Lower lobe of right lung (tissue), 2 donors: ENCODE results near the gene NKAIN2. TPM values are rescaled to one million over a fixed set of nuclear protein-coding genes. Genes with fewer than 3 reads are reported as not detected.

Experiments used
- ATAC-seq, 2 donors: fragments of 200-7000 bp; cut with Tn5 transposase; one replicate each; pipeline ENCODE4 v1.9.1; 2020 to 2022; ENCODE audit warnings: mild to moderate bottlenecking in 2 of 2, moderate library complexity in 2 of 2
- DNase-seq: peaks from one replicate; pipeline ENCODE4 v3.0.0-alpha.2; 2020
- H3K27ac ChIP-seq: fragments of 200-600 bp; one replicate; pipeline ENCODE4 v1.8.0; 2022
- H3K27me3 ChIP-seq: fragments of 200-600 bp; one replicate; pipeline ENCODE4 v1.8.0; 2022; ENCODE audit warnings: low read depth
- H3K36me3 ChIP-seq: fragments of 200-600 bp; one replicate; pipeline ENCODE4 v1.8.0; 2022; ENCODE audit warnings: mild to moderate bottlenecking
- H3K4me1 ChIP-seq: fragments of 200-600 bp; one replicate; pipeline ENCODE4 v1.8.0; 2022
- H3K4me3 ChIP-seq: fragments of 200-600 bp; one replicate; pipeline ENCODE4 v1.8.0; 2022; ENCODE audit warnings: mild to moderate bottlenecking
- H3K9me3 ChIP-seq: fragments of 200-600 bp; one replicate; pipeline ENCODE4 v1.8.0; 2022
- intact Hi-C: fragments of 100-400 bp; cut with DNase I; formaldehyde crosslinking; loops from one replicate; pipeline ENCODE4 v1.11.0; 2022
- total RNA-seq: library from RNA; stranded (reverse); fragmentation: NEBNext Ultra II Directional; extraction: Animal tissue kit (Norgen Biotek cat#: 25700); gene quantifications from one replicate; pipeline ENCODE4 v1.2.1, GENCODE V29; 2021
- TF ChIP-seq, protein P1 (sequence below): fragments of 200-600 bp; IDR thresholded peaks from one replicate; pipeline ENCODE4 v1.8.0; 2022; ENCODE audit warnings: antibody characterized with exemption, mild to moderate bottlenecking
- donor health status: DM: no; HTN: yes; CAD: no; lungs with severe emphysema.

The NKAIN2 gene
- total RNA-seq, 1 donor from 2014 or later: 0.12 TPM

DNA sequence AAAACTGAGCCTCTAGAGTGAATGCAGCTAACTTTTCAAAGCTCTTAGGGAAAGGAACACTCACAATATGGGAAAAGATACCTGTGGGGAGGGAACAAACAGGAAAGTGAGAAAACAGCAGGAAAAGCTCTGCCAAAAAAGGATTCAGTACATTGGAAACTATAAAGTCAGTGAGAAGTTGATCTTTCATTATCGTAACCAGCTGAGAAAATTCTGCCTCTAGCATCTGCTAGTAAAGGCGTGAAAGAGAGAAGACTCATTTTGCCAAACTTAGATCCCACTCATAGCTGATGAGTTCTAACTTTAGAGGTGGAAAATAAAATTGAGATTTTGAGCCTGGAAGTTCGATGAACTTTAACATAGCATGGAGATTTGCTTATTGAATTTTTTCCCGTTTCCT is 836.8 kb downstream of the NKAIN2 start:
- intact Hi-C loops: no loop called here
- TF ChIP-seq, protein P1, sequence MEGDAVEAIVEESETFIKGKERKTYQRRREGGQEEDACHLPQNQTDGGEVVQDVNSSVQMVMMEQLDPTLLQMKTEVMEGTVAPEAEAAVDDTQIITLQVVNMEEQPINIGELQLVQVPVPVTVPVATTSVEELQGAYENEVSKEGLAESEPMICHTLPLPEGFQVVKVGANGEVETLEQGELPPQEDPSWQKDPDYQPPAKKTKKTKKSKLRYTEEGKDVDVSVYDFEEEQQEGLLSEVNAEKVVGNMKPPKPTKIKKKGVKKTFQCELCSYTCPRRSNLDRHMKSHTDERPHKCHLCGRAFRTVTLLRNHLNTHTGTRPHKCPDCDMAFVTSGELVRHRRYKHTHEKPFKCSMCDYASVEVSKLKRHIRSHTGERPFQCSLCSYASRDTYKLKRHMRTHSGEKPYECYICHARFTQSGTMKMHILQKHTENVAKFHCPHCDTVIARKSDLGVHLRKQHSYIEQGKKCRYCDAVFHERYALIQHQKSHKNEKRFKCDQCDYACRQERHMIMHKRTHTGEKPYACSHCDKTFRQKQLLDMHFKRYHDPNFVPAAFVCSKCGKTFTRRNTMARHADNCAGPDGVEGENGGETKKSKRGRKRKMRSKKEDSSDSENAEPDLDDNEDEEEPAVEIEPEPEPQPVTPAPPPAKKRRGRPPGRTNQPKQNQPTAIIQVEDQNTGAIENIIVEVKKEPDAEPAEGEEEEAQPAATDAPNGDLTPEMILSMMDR: no peak
- ATAC-seq (no peak), DNase-seq (no peak)
- Histone ChIP-seq H3K27me3 (no peaks in the 10 kb centered on the region), H3K36me3 (no peaks in the 10 kb centered on the region), H3K27ac (no peak overlapping the region), H3K9me3 (no peaks in the 10 kb centered on the region), H3K4me1 (no peaks in the 10 kb centered on the region), H3K4me3 (no peak overlapping the region)

GRCh38 chr6:124655866-124656265 is 852.2 kb downstream of the NKAIN2 start:
- no peaks in the 10 kb centered on the region for H3K36me3 ChIP-seq
- no peak for ATAC-seq
- TF ChIP-seq, protein P1: no peak
- no peaks in the 10 kb centered on the region for H3K4me1 ChIP-seq
- no peaks in the 10 kb centered on the region for H3K9me3 ChIP-seq
- H3K27ac ChIP-seq: no peak overlapping the region
- intact Hi-C loops: no loop called here
- no peak for DNase-seq
- no peaks in the 10 kb centered on the region for H3K27me3 ChIP-seq
- H3K4me3 ChIP-seq: no peak overlapping the region

DNA sequence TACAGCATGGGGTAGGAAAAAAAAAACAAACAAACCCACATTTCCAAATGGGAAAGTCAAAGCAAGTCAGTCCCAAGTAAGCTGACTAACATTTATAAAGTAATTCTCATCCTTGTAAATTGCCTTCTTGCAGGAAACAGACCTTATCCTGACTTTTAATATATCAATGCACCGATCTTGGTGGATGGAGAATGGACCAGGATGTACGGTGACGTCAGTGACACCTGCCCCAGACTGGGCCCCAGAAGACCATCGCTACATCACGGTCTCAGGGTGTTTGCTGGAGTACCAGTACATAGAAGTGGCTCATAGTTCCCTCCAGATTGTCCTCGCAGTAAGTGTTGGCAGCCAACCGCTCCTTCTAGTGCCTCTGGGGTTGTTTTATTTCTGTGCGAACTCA is 854.4 kb downstream of the NKAIN2 start:
- no peaks in the 10 kb centered on the region for H3K9me3 ChIP-seq
- ATAC-seq (no peak), DNase-seq (no peak)
- H3K4me3 ChIP-seq: no peak overlapping the region
- intact Hi-C loops: no loop called here
- no peaks in the 10 kb centered on the region for H3K36me3 ChIP-seq
- H3K27ac ChIP-seq: no peak overlapping the region
- no peaks in the 10 kb centered on the region for H3K27me3 ChIP-seq
- TF ChIP-seq, protein P1: no peak
- H3K4me1 ChIP-seq: no peaks in the 10 kb centered on the region

DNA sequence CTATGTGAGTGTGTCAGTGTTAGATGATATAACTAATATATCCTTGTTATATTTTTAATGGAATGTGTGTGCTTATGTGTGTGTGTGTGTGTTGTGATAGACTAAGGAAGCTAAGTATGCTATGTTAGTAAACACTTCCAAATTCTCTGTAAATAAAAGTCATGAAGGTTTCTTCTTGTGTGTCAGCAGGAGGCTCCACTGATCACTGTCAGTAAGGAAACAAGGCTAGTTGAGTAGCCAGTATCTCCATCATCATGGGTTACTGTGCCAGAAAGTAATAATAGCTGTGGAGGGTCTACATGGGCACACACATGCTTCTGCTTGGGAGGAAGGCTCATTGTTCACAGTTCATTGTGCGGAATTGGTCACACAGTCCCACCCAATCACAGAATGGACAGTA is 855.8 kb downstream of the NKAIN2 start:
- no peaks in the 10 kb centered on the region for H3K27me3 ChIP-seq
- no peak overlapping the region for H3K27ac ChIP-seq
- ATAC-seq (no peak), DNase-seq (no peak)
- intact Hi-C loops: no loop called here
- no peaks in the 10 kb centered on the region for H3K9me3 ChIP-seq
- H3K4me3 ChIP-seq: no peak overlapping the region
- H3K4me1 ChIP-seq: no peaks in the 10 kb centered on the region
- H3K36me3 ChIP-seq: no peaks in the 10 kb centered on the region
- TF ChIP-seq, protein P1: no peak

GRCh38 chr6:124660185-124660584 is 856.5 kb downstream of the NKAIN2 start:
- no peak for DNase-seq
- Histone ChIP-seq H3K9me3 (no peaks in the 10 kb centered on the region), H3K4me1 (no peaks in the 10 kb centered on the region), H3K27me3 (no peaks in the 10 kb centered on the region), H3K4me3 (no peak overlapping the region), H3K27ac (no peak overlapping the region), H3K36me3 (no peaks in the 10 kb centered on the region)
- intact Hi-C loops: no loop called here
- TF ChIP-seq, protein P1: no peak
- no peak for ATAC-seq

- ATAC-seq (no peak), DNase-seq (no peak)
- intact Hi-C loops: no loop called here
- Histone ChIP-seq H3K27ac (no peak overlapping the region), H3K27me3 (no peaks in the 10 kb centered on the region), H3K9me3 (no peaks in the 10 kb centered on the region), H3K4me3 (no peak overlapping the region), H3K4me1 (no peaks in the 10 kb centered on the region), H3K36me3 (no peaks in the 10 kb centered on the region)
- TF ChIP-seq, protein P1: no peak
Observed at GRCh38 chr6:124661097-124661661, 857.5 kb downstream of the NKAIN2 start.
